NCI-H748 (cell line): Measurements from ENCODE around the gene LCLAT1.

Source experiments
- DNase-seq: peaks from one replicate; lab custom pipeline; 2025; ENCODE audit not compliant: unreplicated experiment; lab: John Stamatoyannopoulos, UW

Gene LCLAT1

DNA sequence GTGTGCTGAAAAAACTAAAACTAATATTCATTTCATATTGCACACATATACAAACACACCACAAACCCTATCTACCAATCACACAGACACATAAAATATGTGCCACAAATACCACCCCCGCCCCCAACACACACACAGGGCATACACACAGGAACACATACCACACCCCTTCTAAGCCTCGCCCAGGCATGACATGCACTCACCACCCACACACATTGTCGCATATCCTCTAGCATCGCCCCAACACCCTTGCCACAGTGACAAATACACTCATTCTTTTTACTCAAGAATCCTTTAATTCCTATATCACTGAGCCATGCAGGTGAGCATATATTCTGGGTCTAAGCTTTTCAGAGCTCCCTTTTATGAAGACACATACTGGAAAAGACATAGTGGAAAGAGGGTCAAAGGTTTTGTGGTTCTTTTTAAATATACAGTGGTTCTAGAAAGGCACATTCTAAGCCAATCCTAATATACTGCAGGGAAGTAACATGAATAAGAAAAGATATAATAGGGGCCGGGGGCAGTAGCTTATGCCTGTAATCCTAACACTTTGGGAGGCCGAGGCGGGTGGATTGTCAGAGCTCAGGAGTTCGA lies 24.5 kb upstream of the LCLAT1 start:
- no peak for DNase-seq

DNA sequence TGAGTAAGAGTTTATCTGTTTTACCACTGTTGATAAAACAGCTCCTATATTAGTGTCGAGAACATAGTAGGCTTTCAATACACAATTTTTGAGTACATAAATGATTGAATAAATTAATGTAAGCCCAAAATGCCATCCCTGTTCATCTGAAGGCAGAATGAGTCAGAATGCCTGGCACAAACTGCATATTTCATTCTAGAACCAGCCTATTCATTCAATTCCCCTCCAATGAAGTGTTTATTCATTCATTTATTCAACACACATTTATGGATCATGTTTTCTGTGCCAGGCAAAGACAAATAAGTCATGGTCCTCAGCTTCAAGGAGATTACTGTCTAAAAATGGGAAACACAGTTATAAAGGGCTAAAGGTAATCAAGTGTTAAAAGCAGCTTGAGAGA lies 22.8 kb upstream of the LCLAT1 start:
- DNase-seq, result no peak

DNA sequence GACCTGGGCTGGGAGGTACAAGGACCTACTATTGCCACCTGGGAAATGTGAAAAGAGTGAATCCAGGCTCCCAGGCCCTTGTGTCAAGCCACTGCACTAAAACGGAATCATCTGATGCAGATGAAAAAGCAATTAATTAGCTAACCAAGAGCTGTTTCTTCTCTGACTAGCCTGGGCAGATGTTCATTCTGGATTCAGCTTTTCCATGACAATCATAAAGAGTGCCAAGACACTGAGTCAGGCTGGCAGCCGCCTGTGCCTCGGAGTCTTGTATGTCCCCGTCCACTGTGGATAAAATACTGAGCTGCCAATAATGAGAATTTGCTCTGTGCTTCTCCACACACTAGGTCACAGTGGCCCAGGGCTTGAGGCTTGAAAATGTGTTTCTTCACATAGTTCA lies 21.7 kb upstream of the LCLAT1 start:
- DNase-seq, result no peak

DNA sequence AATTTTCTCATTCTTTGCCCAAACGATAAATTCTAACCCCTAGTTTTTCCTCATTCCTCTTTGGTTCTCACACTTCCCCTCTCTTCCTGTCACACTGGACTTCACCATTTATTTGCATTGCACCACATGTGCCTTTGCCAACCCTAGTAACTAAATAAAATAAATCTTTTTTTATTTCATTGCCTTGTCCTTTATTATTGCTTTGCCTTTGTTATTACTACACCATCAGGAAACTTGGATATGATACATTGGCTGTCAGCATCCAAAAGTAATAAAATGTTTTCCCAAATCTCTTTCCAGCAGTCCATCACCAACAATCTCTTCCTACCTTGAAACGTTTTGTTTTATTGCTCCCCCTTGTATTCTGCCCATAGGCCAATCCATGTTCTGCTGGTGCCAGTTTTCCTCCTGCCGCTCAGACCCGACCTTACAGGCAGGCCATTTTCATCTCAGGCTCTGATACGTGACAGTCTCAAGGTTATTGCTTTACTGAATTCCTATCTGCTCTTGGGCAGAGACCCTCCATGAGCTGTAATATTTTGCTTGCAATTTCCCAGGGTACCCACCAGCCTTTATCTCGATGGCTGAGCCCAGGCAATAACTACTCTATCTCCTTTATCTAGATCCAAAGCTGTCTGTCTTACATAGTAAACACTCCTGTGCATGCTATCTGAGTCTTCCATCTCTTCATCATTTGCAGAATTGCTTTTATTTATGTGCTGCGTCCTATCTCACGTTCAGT lies 19.3 kb upstream of the LCLAT1 start:
- no peak for DNase-seq

- no peak for DNase-seq
Measured at GRCh38 chr2:30428348-30428662, 18.7 kb upstream of the LCLAT1 start.

DNA sequence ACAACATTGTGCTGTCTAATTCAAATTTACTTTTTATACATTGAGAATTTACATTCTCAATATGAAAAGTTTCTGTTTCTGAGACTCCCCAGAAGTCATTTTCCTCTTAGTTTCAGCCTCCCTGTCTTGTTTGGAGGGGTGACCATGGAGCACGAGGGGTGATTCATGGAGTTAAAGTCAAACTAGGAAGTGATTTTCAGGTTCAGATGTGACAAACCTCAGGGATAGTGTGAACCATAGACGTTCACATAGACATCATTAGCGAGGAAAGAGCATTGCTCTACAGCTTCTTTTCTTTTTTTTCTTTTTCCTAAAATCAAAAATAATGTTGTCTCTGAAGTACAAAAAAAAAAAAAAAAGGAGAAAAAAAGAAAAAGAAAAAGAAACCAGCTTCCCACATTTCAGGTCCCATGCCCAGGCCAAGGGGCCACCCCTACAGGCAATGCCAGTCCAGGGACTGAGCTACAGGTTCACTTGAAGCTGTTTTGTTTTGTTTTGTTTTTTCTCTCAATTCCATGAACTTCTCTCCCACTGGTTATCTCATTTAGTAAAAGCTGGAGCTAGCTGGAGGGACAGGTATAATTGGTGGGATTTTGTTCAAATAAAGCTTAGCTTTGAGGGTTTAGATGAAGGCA lies 18.1 kb upstream of the LCLAT1 start:
- no peak for DNase-seq

DNA sequence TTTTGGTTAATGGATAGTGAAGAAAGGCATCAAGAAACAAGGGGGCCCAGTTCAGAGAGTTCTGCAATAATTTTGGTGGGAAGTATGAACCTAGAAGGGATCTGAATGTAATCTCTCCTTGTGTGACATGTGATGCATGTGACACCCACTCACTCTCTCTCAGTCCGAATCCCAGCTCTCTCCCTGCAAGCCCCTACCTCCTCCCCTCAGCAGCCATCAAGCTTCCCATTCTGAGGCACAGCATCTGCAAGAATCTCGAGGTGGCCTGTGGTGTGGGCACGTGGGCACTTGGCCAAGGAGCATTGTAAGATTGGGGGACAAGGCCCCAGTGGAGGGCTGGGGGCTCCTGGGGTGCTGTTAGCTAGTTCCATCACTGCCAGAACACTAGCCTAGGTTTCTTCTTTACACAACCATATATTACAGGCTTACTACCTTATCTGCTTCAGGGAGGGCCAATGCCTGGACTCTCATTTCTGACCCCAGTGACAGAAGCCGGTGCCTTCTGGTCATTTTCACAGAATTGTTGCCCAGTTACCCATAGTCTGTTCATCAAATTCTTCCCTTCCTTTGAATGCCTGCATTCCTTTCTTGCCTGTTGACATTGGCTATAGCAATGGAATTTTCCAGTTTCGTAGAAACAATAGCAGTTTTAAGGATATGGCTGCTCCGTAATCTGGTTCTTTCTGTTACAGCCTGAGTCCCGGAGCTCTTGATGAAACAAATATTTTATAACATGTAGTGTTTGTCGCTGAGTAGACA lies 13.3 kb upstream of the LCLAT1 start:
- no peak for DNase-seq

- no peak for DNase-seq
Measured at GRCh38 chr2:30434708-30435107, 12.3 kb upstream of the LCLAT1 start.

DNA sequence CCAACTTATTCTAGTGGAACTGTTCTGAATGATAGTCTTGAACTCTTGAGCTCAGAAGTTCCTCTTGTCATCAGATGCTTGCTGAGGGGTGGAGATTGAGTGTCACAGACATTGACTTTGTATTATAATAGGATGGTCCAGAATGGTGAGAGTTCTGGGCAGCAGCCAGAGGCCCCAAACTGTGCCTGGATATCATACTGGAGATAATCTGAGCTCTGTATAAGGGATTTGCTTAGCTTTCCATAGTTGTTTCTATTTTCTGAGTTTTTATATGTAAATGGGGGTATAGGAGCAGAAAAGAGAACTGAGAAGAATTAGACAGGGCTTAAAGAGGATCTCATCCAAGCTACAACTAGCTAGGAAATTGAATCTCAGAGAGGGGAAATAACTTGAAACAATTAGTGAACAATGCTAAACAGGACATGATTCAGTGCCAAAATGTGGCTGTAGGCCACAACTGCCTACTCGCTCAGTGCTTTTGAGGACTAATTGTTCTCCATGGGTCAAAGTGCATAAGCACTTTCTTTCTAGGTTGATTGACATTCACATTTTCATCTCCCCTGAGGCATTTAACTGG lies 10.1 kb upstream of the LCLAT1 start:
- no peak for DNase-seq

DNA sequence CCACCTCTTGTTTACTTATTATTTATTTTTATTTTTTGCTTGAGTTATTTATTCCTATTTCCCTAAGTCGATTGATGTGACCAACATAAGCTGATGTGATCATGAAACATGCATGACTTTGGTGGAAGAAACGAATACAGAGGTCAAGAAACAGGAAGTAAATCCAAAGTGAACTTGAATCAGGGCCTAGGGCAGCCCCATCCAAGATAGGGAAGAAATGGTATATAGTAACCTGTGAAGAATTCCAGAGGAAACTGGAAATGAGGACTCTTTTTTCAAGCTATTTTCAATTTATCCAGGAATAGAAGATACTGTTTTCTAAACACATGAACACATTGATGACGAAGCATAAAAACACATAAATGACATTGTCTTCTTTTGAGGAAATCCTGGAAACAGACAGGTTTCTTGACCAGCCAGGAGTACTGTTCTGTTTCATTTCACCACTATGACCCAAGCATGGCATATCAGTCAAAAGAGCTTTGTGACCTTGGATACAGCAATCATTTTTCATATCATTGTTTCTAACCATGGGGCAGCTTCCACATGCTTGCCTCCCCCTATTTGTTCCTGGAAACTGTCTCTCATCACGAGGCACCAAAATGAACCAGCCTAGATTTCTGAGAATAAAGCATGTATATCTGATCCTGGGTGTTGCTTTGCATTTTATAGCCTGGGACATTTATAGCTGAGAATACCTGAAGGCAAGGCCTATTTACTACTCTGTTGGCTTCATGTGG lies 9.1 kb upstream of the LCLAT1 start:
- no peak for DNase-seq

GRCh38 chr2:30439296-30439695 lies 7.8 kb upstream of the LCLAT1 start:
- no peak for DNase-seq

- no peak for DNase-seq
Measured at GRCh38 chr2:30439879-30440278, 7.2 kb upstream of the LCLAT1 start.

DNA sequence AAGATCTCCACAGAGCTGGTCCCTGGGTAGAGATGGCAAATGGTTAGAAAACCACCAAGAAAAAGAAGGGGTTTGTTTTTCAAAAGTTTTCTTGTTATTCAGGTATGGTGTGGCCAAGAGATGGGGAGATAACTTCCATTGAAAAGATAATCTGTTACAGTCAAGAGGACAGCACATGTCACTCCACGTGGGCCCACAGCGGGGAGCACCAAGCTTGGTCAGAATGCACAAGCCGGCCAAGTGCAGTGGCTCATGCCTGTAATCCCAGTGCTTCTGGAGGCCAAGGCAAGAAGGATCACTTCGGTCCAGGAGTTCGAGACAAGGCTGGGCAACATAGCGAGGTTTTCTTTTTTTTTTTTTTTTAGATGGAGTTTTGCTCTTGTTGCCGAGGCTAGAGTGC lies 6.0 kb upstream of the LCLAT1 start:
- DNase-seq, result no peak

GRCh38 chr2:30443081-30443480 lies 4.0 kb upstream of the LCLAT1 start:
- DNase-seq, result no peak

DNA sequence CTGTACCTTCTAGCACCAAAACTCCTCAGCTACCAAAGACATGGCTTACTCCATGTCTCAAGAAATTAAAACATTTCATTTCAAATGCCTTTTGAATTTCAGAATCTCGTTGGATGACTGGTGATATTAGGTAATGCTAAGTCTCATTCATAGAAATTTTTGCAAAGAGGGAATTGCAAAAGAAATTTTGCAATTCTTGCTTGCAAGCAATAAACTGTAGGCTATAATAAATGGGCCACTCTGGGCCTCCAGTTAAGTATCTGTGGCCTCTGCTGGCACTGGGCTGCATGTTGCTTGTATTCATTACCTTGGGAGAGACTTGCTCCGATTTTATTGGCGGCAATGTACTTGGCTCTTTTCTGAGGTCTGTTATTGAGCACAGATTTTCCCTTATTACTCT lies 2.8 kb upstream of the LCLAT1 start:
- DNase-seq, result no peak

GRCh38 chr2:30445266-30445821 lies 1.7 kb upstream of the LCLAT1 start:
- DNase-seq, result no peak

- peak; percentile 24 for DNase-seq
Measured at GRCh38 chr2:30446602-30447148, 371 bp upstream of the LCLAT1 start.

DNA sequence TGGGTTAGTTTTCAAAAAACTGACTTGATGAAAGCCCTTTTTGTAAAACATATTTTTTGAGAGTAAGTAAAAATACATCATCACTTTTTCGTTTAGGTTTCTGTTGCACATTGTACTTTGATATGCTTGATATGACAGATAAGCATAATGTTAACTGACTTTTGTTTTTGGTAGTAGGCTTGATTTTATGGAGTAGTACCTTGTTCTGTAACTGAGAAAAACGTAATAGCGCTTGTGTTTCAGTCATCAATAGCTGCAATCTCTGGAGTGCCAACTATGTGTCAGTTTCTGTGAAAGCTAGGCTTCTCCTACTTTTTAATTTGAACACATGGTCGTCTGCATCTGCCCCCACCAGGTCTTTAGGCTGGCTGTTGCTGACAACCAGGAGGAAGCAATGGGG lies 1.3 kb downstream of the LCLAT1 start:
- DNase-seq, result no peak

DNA sequence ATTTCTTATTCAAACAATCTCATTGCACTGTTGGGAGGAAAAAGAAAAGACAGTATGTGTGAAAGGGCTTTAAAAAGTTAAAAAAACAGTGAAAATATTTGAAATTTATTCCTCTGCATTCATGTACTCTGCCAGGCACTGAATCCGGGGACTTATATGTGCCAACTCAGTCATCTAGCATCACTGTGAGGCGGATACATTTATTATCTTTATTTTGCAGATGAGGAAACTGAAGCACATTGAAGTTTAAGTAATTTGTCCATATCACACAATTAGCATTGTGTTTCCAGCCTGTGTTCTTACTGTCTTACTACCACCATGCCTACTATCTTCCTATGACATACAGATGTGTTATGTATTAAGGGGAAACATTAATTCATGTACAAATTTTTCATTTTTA lies 1.8 kb downstream of the LCLAT1 start:
- no peak for DNase-seq

DNA sequence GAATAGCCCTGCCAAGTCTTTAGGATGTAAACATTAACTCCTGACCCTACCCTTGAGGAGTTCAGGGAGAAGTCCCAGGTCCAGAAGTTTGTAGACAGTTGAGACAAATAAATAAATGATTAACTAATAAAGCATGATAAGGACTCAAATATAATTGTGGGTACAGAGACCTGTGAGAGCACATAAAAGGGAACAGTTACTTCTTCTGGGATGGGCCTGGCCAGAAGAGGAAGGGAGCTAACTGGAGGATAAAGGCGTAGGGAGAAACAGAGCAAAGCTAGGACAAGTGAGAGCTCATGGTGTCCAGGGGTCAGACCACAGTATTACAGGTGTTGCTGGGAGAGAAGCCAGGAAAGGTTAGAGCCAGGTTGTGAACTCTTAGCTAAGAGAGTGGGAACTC lies 3.0 kb downstream of the LCLAT1 start:
- DNase-seq, result no peak
